Measurements from ENCODE around the gene PTGES2.

The PTGES2 gene

GRCh38 chr9:128102861-128103588 is 24.5 kb downstream of the PTGES2 start:
- H3K36me3 ChIP-seq, result peaks cover 55 to 85% (median 71%) of the 10 kb centered on the region in 11 experiments
- peak overlapping the region; percentile 23 to 77 (median 50); a peak in 20 of 22 replicates for H3K9ac ChIP-seq
- H3K27ac ChIP-seq, result peak overlapping the region; percentile 41 to 88 (median 61); a peak in 20 of 22 replicates

GRCh38 chr9:128102196-128102595 is 25.3 kb downstream of the PTGES2 start:
- no peaks in the 10 kb centered on the region for H3K9me3 ChIP-seq (replicated peaks in 1 of 11)
- H3K4me3 ChIP-seq, result peak overlapping the region in 3 of 10 experiments; percentile 12 to 45 (median 29); a peak in 4 of 20 replicates
- H3K4me2 ChIP-seq, result peak overlapping the region; percentile 80 to 98 (median 91)
- peaks cover 47 to 79% (median 64%) of the 10 kb centered on the region in 11 experiments for H3K36me3 ChIP-seq
- H3K27ac ChIP-seq, result peak overlapping the region in 10 of 11 experiments; percentile 27 to 88 (median 60); a peak in 16 of 22 replicates
- H3K27me3 ChIP-seq, result no peaks in the 10 kb centered on the region
- peak overlapping the region in 10 of 11 experiments; percentile 28 to 77 (median 60); a peak in 17 of 22 replicates for H3K9ac ChIP-seq
- H3K4me1 ChIP-seq, result peaks cover 74 to 93% (median 75%) of the 10 kb centered on the region in 10 experiments
- H4K20me1 ChIP-seq, result peaks cover 53 to 100% (median 94%) of the 10 kb centered on the region in 11 experiments
- TF ChIP-seq Cebpa-rat (IDR thresholded peaks at IDR 0.05), result no peak

More at GRCh38 chr9:128102861-128103588, 24.5 kb downstream of the PTGES2 start:
- Histone ChIP-seq H4K20me1 (peaks cover 51 to 100% (median 94%) of the 10 kb centered on the region in 11 experiments), H3K4me1 (peaks cover 65 to 85% (median 66%) of the 10 kb centered on the region in 10 experiments), H3K4me3 (peak overlapping the region in 3 of 10 experiments; percentile 8 to 45 (median 11); a peak in 2 of 20 replicates), H3K27me3 (no peaks in the 10 kb centered on the region), H3K4me2 (peak overlapping the region; percentile 80 to 98 (median 91)), H3K9me3 (replicated peaks in 1 of 11) (no peaks in the 10 kb centered on the region)
- TF ChIP-seq Cebpa-rat (IDR thresholded peaks at IDR 0.05), result peak in 7 of 11 experiments; percentile 29 to 60 (median 50); a peak in 7 of 22 replicates

GRCh38 chr9:128101690-128102089 is 25.8 kb downstream of the PTGES2 start:
- H3K36me3 ChIP-seq, result peaks cover 41 to 79% (median 61%) of the 10 kb centered on the region in 11 experiments
- peak overlapping the region; percentile 80 to 98 (median 91) for H3K4me2 ChIP-seq
- peak overlapping the region in 4 of 10 experiments; percentile 12 to 45 (median 24); a peak in 4 of 20 replicates for H3K4me3 ChIP-seq
- no peak for TF ChIP-seq Cebpa-rat (IDR thresholded peaks at IDR 0.05)
- peaks cover 58 to 100% (median 94%) of the 10 kb centered on the region in 11 experiments for H4K20me1 ChIP-seq
- peak overlapping the region in 10 of 11 experiments; percentile 21 to 77 (median 50); a peak in 17 of 22 replicates for H3K9ac ChIP-seq
- H3K9me3 ChIP-seq (replicated peaks in 1 of 11), result no peaks in the 10 kb centered on the region
- H3K4me1 ChIP-seq, result peaks cover 79 to 98% (median 80%) of the 10 kb centered on the region in 10 experiments
- no peaks in the 10 kb centered on the region for H3K27me3 ChIP-seq
- peak overlapping the region in 8 of 11 experiments; percentile 41 to 88 (median 68); a peak in 14 of 22 replicates for H3K27ac ChIP-seq

GRCh38 chr9:128101231-128101661 is 26.3 kb downstream of the PTGES2 start:
- H3K9me3 ChIP-seq (replicated peaks in 1 of 11), result no peaks in the 10 kb centered on the region
- peak overlapping the region; percentile 80 to 98 (median 91) for H3K4me2 ChIP-seq
- peak overlapping the region in 3 of 11 experiments; percentile 56 to 74 (median 68); a peak in 5 of 22 replicates for H3K27ac ChIP-seq
- peaks cover 62 to 100% (median 94%) of the 10 kb centered on the region in 11 experiments for H4K20me1 ChIP-seq
- H3K36me3 ChIP-seq, result peaks cover 37 to 79% (median 57%) of the 10 kb centered on the region in 11 experiments
- H3K4me3 ChIP-seq, result peak overlapping the region in 1 of 10 experiments; percentile 42; a peak in 1 of 20 replicates
- no peak for TF ChIP-seq Cebpa-rat (IDR thresholded peaks at IDR 0.05)
- H3K27me3 ChIP-seq, result no peaks in the 10 kb centered on the region
- peaks cover 81 to 100% (median 84%) of the 10 kb centered on the region in 10 experiments for H3K4me1 ChIP-seq
- peak overlapping the region in 5 of 11 experiments; percentile 16 to 77 (median 69); a peak in 12 of 22 replicates for H3K9ac ChIP-seq

- Histone ChIP-seq H3K9me3 (replicated peaks in 1 of 11) (no peaks in the 10 kb centered on the region), H3K27ac (peak overlapping the region in 4 of 11 experiments; percentile 19 to 68 (median 41); a peak in 6 of 22 replicates), H4K20me1 (peaks cover 63 to 99% (median 90%) of the 10 kb centered on the region in 11 experiments), H3K4me2 (peak overlapping the region; percentile 80 to 98 (median 91)), H3K36me3 (peaks cover 31 to 77% (median 50%) of the 10 kb centered on the region in 11 experiments), H3K27me3 (no peaks in the 10 kb centered on the region), H3K9ac (peak overlapping the region in 10 of 11 experiments; percentile 11 to 77 (median 42); a peak in 13 of 22 replicates), H3K4me3 (peak overlapping the region in 2 of 10 experiments; percentile 42 to 62; a peak in 3 of 20 replicates), H3K4me1 (peaks cover 87 to 98% (median 90%) of the 10 kb centered on the region in 10 experiments)
- TF ChIP-seq Cebpa-rat (IDR thresholded peaks at IDR 0.05), result no peak
Measured at GRCh38 chr9:128100581-128100980, 26.9 kb downstream of the PTGES2 start.

- no peak for TF ChIP-seq Cebpa-rat (IDR thresholded peaks at IDR 0.05)
- Histone ChIP-seq H4K20me1 (peaks cover 66 to 99% (median 92%) of the 10 kb centered on the region in 11 experiments), H3K4me3 (peak overlapping the region in 7 of 10 experiments; percentile 38 to 62 (median 45); a peak in 12 of 20 replicates), H3K27me3 (no peaks in the 10 kb centered on the region), H3K4me2 (peak overlapping the region; percentile 80 to 98 (median 91)), H3K9me3 (replicated peaks in 1 of 11) (no peaks in the 10 kb centered on the region), H3K27ac (peak overlapping the region in 7 of 11 experiments; percentile 19 to 68 (median 56); a peak in 9 of 22 replicates), H3K36me3 (peaks cover 31 to 77% (median 45%) of the 10 kb centered on the region in 11 experiments), H3K4me1 (peaks cover 93 to 98% (median 96%) of the 10 kb centered on the region in 10 experiments), H3K9ac (peak overlapping the region; percentile 18 to 77 (median 44); a peak in 13 of 22 replicates)
Measured at GRCh38 chr9:128099932-128100491, 27.5 kb downstream of the PTGES2 start.

GRCh38 chr9:128099231-128099931 is 28.1 kb downstream of the PTGES2 start:
- H3K4me2 ChIP-seq, result peak overlapping the region; percentile 80 to 98 (median 91)
- H3K9me3 ChIP-seq (replicated peaks in 1 of 11), result no peaks in the 10 kb centered on the region
- peaks cover 71 to 100% (median 96%) of the 10 kb centered on the region in 11 experiments for H4K20me1 ChIP-seq
- peaks cover 32 to 76% (median 44%) of the 10 kb centered on the region in 11 experiments for H3K36me3 ChIP-seq
- peaks cover 96 to 100% (median 98%) of the 10 kb centered on the region in 10 experiments for H3K4me1 ChIP-seq
- no peak for TF ChIP-seq Cebpa-rat (IDR thresholded peaks at IDR 0.05)
- H3K4me3 ChIP-seq, result peak overlapping the region; percentile 5 to 62 (median 44)
- peak overlapping the region; percentile 39 to 77 (median 61); a peak in 20 of 22 replicates for H3K9ac ChIP-seq
- H3K27ac ChIP-seq, result peak overlapping the region in 10 of 11 experiments; percentile 43 to 68 (median 56); a peak in 19 of 22 replicates
- no peaks in the 10 kb centered on the region for H3K27me3 ChIP-seq
